COLO668 (cell line): ENCODE results near the gene AAK1.

Experiments used
- DNase-seq: peaks from one replicate; lab custom pipeline; 2025; ENCODE audit not compliant: unreplicated experiment; lab: John Stamatoyannopoulos, UW

Gene AAK1

DNA sequence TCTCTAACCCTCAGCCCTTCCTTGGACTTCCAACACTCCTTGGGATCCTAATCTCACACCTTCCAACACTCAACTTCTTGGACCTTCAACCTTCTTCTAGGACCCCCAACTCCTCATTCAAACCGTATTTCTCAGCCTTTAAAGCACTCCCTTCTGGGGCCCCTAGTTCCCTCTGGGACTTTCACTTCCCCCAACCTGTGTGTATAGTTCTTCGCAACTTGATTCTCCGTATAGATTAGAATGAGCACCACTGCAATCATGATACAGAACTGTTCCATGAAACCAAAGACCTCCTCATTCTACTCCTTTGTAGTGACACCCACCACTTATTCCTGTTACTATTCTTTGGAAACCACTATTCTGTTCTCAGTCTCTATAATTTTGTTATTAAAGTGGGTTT lies 144.3 kb downstream of the AAK1 start:
- no peak for DNase-seq

DNA sequence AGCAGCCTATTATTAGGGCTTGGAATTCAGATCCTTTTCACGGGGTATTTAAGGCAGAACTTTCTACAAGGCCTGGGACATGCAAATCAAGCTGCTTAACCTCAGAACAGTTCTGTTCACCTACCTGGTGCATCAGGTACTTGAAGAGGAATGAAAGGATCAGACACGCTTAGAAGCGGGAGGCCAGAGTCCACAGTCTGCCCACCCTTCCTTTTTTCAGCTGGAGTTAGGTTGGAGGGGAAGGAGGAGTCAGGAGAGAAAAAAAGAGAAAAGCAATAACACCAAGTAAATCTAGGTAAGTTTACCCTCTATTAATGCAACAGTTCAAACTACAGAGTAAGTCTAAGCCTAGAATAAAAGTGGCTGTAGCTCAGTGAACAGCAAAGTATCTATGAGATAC lies 147.7 kb downstream of the AAK1 start:
- no peak for DNase-seq

DNA sequence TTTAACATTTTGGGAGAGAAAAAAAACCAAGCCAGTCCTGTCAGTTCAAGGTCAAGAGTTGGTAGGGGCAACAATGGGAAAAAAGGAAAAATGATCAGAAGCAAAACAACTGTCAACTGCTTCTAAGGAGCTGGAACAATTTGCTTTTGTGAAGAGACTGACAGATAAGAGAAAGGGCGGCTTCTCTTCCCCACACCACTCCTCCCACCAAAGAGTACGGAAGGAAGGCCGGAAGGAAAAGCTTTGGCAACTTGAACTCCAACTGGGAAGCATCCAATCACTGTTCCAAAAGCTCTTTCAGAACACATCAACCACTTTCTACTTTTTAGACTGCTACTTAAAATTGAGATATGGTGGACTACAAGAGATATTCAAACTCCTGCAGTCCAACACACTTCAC lies 148.5 kb downstream of the AAK1 start:
- no peak for DNase-seq

DNA sequence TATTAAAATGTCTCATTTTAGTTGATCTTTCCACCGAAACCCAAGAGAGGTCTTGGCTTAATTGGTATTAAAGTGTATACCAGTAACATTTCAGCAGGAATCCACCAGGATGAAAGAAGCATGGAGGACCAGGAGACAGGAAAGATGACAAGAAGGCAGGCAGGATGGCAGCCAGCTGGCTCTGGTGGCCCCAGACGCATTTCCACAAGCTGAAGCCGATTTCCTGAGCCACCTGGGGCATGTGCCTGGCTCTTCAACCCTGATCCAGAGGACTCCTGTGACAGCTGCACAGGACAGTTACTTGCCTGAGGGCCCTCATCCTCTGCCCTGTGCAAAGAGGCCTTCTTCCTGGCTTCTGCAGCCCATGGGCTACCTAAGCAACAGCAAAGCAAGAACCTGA lies 149.4 kb downstream of the AAK1 start:
- peak; percentile 28 for DNase-seq

DNA sequence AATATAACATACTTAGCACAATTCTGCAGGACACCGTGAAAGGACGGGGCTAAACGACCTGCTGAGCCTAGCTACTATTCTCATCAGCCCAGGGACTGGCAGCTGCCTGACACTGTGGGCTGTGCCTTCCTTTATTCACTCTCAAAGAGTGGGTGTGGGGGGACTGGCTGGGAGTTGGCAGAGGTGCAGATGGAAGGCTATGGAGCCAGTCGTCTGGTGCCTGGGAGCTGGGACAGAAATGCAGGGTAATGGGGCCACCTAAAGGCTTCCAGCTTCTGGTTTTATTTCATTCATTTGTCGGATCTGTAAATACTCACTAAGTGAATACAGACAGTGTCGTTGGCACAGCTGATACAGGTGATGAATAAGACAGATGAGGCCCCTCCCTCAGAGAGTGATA lies 150.3 kb downstream of the AAK1 start:
- peak; percentile 29 for DNase-seq

DNA sequence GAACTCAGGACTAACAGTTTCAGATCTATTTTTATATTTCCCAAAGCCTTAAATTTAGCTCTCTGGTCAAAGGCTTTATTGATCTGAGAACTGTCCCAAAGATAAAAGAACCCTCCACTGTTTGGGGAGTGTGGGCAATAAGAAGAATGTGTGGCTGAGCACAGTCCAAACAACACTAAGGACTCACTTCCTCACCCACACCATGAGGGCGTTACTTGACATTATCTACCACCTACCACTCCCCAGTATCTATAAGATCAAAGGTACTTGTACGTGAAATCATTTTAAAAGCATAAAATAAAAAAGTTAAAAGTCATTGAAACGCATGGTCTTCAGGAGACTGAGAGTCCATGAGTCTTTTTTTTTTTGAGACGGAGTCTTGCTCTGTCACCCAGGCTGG lies 151.7 kb downstream of the AAK1 start:
- DNase-seq, result no peak

DNA sequence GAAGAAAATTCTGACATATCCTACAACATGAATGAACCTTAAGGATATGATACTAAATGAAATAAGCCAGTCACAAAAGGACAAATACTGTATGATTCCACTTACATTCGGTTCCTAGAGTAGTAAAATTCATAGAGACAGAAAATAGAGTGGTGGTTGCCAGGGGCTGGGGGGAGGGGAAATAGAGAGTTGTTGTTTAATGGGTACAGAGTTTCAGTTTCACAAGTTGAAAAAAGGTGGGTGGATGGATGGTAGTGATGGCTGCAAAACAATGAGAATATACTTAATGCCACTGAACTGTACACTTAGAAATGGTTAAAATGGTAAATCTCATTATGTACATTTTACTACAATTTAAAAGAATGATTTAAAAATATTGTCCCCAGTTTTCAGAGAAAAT lies 153.1 kb downstream of the AAK1 start:
- no peak for DNase-seq

DNA sequence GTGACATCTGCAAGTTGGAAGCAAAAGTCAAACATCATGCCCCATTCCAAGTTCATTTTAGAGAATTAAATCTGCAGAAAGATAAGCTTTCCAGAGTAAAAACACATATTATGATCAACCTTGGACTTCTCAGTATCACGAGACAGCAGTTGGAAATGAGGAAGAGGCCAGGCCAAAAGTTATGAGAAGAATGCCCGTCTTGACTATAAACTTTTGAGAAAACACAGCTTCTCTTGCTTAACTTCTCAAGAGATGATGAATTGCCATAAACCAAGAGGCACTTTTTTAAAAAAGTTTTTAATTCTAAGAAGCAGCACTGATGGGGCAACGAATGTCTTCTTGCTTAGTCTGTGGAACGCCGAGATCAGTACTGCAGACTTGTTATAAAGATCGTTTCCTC lies 153.7 kb downstream of the AAK1 start:
- no peak for DNase-seq

DNA sequence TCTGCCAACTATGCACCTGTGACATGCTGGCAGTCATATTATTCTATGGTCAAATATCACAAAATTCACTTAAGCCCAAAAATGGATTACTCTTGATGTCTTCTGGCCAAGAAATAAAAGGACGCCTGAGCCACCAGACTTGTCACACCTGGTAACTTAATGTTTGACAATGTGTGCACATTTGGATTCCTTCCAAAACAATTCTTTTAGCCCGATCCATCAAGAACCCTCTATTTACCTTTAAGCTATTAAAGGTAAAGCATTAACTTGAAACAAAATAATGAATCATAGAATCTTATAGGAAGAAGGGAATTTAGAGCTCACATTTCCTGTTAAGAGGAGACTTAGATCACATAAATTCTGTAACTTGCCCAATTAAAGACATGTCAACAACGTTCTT lies 159.8 kb downstream of the AAK1 start:
- peak; percentile 20 for DNase-seq

DNA sequence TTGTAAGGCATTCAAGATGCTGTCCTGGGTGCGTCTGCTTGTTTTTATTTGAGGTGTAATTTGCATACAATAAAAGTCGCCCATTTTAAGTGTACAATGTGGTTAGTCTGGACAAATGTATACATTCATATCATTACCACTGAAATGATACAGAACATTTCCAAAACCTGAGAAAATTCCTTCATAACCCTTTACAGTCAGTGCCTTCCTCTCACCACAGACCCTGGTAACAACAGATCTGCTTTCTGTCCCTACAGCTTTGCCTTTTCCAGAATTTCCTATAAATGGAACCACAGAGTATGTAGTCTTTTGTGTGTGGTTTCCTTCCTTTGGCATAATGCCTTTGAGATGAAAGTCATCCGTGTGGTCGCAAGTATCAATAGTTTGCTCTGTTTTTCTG lies 160.5 kb downstream of the AAK1 start:
- no peak for DNase-seq

DNA sequence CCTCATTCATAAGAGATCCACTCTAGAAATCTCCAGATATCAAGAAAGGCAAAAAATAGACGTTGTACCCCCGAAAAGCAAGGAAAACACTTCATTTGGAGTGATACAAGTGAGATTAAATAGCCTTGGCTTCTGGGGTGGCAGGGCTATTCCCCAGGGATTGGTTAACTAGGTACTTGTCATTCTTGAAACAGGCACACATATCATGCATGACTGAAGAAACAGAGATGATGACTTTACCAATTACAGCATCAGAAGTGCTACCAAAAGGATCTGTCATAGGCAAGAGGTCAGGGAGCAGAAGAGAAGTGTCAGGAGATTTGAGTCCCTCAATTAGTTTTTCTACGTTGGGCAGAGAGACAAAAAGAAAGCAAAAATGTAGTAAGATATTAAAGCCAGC lies 161.1 kb downstream of the AAK1 start:
- no peak for DNase-seq

DNA sequence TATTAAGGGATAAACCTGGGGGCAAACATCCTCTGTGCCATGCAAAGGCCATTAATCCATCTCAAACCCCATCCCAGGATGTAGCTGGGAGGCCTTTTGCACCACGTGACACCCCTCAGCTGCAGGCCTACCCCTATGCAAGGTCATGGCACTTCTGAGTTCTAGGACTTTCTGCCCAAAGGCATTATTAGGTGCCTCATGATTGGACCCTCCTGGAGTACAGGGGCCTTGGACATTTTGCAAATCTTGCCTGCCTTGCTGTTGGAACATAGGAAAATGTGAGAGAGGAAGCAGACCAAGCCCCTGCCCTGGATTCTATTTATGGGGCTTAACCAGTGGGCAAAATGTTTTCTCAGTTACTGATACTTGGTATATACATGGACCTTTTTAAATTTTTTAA lies 162.1 kb downstream of the AAK1 start:
- DNase-seq, result no peak

DNA sequence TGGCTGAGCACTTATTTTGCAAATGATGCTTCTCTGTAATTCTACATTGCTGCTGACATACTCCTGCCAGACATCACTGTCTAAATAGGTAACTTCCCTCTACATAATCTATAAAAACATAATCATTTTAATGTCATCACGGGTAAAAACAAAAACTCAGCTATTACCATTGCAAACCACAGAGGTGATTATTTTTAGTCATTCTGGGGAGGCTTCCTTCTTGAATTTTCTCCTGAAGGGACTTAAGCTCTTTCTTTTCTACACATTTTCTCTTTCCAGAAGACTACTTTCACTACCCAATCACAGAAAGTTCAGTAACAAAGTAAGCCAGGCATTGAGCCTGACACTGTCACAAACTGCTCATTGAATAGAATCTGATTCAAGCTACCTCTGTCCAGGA lies 165.9 kb downstream of the AAK1 start:
- no peak for DNase-seq

DNA sequence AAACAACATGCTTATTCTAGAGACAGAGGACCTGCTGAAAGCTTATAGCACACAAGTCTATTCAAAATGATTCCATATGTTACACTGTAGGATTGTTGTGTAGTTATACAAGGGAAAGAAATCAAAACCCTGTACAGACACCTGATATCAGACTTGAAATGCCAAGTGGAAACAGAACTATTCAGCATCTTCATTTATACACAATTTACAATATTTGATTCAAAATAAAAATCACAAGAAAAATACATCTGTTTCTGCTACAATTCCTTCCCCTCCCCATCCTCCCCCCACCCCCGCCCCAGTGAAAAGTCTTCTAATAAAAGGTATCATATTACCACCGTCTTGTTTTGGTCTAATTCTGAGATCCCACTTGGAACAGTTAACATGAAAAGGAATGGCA lies 168.9 kb downstream of the AAK1 start:
- no peak for DNase-seq

DNA sequence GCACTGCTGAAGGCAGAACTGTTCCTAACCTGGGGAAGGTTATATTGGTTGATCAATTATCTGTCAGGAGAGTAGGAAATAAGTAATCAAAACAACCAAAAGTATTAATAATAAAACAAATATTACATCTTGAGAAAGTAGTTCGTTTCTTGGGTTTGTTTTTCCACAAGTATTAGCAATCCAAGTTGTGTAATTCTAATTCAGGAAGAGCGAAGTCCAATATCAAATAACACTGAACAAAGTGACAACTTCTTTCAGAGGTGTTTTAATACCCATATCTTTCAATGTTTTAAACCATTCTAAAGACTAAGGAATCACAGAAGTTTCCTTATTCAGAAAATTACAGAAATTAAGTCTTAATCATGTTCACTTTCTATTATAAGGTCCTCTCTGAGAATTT lies 171.7 kb downstream of the AAK1 start:
- DNase-seq, result no peak

DNA sequence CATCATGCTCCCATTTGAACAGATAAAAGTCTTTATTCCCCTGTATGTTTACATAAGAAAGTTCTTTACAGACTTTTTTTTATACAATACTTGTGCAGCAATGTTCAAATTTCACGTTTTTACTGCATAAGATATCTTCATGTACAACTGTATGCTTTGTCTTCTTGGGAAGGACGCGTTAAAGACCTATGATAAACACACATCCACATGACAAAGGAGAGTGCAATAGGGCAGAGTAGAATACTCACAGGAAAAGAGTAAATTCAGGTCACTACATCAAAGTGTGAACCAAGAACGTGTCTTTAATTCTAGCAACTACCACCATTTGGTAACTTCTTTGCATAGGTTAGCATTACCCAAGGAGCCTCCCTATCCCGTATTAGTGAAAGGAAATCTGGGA lies 172.6 kb downstream of the AAK1 start:
- DNase-seq, result no peak

DNA sequence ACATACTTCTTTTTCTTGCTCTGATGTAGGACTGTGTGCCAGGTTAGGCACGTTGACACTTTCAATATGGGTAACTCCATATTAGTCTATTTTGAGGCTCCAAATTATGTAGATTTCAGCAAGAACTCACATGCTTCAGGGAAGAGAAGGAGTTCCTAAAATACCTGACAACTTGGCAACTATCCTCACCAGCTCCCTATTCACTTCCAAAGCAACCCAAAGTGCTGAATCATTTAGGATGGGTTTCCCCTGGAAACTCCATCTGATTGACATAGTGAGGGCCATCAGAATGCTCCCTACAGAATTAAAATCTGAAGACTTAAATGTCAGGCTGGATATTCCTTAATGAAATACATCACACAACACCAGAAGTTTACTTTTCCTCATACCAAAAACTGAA lies 173.8 kb downstream of the AAK1 start:
- DNase-seq, result no peak

DNA sequence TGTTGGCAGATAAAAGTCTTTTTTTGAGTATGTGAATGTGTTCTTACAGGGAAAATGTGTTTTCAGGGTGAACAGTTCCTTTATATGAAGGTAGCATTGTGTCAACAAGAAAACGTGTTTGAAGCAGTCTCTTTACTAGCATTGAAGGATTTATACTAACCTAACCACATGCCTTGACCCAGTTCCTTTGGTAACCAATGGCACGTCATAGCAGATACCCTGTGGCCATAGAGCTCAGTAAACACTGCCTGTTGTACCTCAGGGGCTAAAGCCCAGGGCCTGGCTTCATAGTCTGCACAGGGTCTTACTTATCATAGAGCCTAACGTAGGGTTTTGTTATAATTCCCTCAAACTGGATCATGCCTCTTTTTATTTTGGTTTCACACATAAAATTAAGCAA lies 174.2 kb downstream of the AAK1 start:
- DNase-seq, result no peak

DNA sequence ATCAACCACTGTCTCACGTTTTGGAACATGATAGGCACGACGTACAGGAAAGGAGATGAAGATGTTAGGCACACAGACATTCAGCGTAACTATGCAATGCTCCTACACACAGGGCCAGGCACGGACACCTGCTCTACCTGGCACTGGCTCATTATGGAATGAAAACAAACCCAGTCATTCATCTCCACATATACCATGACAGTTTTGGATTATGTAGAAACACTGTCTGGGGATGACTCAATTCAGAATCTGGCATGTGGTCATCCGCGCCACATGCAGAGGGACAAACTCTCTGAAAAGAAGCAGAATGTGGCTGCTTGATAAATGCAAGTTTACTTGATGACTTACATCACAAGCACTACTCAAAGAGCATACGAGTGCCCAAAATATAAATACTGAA lies 176.8 kb downstream of the AAK1 start:
- DNase-seq, result peak; percentile 50

DNA sequence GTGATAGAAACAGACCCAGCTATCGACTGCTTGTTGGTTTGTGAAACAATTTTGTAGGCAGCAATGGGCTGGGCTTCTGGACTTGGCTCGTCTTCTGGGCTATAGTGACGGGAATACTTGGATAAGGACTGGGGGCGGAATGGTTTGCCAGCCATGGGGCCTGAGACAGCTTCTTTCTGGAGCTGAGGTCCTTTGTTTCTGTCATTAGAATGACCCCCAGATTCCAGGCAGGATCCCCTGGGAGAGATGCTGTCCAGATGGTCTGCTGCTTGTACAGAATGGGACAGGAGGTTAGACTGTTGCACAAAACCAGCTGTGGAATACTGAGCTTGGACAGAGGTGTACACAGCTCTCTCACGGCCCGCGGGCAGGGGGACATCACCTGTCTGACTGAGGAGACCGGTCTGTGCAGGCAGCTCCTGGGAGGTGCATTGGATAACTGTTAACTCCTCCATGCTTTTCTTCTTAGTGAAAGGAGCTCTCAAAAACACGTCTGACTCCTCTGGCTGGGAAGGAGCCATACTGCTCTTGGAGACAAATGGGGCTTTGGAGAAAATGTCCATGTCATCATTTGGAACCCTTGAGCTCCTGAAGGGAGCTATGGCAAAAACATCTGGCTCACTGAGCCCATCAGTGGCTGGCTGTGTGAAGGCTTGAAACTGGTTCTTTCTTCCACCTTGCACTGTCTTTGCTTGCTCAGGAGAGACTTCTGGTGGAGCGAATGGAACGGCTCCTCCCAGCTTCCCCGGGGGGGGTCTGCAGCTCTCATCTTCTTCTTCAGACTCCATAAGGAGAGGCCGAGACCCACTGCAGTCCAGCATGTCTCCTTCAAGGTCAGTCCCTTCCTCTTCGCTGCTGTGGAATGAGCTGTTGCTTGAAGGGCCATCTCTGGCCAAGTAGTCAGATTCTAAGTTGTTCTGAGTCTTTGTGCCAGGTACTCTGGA lies 177.8 kb downstream of the AAK1 start:
- no peak for DNase-seq

DNA sequence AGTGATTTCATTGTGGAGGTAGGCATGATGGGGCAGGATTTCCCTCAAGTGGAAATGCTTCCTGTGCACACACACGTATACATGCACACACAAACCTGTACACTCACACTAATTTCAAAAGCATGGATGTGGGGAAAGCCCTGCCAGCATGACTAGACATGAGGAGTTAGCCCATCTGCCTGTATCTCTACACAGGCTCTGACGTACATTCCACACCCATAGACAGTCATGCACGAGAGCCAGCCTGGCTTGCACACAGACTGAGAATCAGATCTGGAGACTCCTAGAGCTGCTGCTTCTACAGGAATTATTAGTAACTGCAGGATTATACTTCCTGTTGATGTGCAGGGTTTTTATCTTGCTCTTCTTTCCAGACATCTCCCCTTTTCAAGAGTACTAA lies 179.0 kb downstream of the AAK1 start:
- DNase-seq, result no peak

DNA sequence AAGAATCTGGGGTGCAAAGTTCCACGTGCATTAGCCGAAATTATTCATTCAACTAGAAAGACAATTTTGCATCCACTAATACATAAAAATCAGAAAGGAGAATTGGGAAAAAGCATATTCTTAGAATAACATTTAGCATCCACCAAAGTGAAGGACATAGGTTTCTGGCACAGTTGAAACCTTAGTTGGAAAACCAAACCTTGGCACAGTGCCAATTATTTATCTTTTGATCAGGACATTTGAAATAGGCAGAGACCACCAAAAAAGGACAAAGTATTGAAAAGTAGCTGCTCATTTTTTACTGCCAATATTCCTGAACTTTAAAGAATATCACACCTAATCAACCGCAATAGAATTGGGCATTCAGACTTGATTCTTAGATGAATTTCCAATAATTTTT lies 180.8 kb downstream of the AAK1 start:
- DNase-seq, result no peak

DNA sequence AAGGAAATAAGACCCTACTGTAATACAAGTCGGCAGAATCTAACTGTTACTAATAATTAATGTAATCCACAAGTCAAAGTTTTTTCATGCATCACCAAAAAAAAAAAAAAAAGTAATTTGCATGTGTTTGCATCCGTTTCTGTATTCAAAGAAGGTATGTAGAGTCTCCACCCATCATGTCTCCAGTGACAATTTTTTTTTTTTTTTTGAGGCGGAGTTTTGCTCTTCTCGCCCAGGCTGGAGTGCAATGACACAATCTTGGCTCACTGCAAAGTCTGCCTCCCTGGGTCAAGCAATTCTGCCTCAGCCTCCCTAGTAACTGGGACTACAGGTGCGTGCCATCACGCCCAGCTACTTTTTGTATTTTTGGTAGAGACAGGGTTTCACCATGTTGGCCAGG lies 182.1 kb downstream of the AAK1 start:
- no peak for DNase-seq
